ENCODE data around the gene PVRIG.
"Not testable (repeated sequence)": the region's sequence is repeated elsewhere in the genome, so short reads cannot be mapped to it uniquely, and the experiment has no call there.

PVRIG gene

DNA sequence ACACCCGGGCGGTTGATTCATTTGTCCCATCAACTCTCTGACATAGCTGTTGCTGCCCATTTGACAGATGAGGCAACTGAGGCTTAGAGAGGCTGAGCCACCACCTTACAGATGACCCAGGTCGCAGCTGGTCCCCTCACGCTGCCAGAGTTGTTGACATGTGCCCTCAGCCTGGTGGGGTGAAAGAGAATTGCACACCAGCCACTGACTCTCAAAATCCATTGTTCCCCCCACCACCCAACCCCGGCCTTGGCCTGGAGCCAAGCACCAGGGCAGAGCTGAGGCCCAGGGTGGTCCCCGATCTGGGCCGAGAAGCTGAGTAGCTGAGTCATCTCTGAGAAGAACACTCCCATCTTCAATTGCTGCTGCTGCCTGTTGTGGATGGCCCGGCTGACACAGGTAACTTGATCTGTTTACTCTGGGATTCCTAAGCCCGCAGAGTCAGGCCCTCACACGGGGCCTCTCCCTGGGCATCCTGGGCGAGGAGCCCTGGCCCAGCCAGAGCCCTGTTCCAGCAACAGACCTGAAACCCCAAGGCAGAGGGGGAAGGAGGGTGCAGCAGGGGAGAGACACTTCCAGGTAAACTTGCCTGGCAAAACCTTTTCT, 27.5 kb downstream of the PVRIG start:
- Mint-ChIP-seq H3K9me3 (no peaks in the 10 kb centered on the region), H3K27ac (peak overlapping the region; percentile 99), H3K27me3 (ENCODE audit: low read depth, poor library complexity) (peaks cover 8% of the 10 kb centered on the region), H3K36me3 (ENCODE audit: low read depth) (peaks cover 9% of the 10 kb centered on the region), H3K4me1 (peaks cover 48% of the 10 kb centered on the region), H3K4me3 (peak overlapping the region; percentile 65)
- peak; percentile 56 for DNase-seq
- TF ChIP-seq, protein P1, sequence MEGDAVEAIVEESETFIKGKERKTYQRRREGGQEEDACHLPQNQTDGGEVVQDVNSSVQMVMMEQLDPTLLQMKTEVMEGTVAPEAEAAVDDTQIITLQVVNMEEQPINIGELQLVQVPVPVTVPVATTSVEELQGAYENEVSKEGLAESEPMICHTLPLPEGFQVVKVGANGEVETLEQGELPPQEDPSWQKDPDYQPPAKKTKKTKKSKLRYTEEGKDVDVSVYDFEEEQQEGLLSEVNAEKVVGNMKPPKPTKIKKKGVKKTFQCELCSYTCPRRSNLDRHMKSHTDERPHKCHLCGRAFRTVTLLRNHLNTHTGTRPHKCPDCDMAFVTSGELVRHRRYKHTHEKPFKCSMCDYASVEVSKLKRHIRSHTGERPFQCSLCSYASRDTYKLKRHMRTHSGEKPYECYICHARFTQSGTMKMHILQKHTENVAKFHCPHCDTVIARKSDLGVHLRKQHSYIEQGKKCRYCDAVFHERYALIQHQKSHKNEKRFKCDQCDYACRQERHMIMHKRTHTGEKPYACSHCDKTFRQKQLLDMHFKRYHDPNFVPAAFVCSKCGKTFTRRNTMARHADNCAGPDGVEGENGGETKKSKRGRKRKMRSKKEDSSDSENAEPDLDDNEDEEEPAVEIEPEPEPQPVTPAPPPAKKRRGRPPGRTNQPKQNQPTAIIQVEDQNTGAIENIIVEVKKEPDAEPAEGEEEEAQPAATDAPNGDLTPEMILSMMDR (IDR thresholded peaks at IDR 0.05) = peak; percentile 23

DNA sequence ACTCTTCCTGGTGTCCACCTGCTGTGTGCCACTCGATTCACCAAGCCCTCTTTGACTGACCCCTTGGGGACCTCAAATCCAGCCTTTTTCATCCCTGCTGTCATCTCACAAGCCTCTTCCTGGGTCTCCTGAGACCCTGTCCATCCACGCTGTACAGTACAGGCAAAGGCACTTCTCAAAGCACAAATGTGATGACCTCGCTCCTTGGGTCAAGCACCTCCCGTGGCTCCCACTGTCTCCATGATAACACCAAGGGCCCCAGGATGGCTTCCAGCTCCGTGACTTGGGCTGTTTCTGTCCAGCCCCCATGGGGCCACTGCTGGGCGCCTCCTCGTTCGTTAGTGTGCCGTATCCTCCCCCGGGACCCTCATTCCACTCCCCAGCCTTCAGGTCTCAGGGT, 28.7 kb downstream of the PVRIG start:
- Mint-ChIP-seq H3K9me3 (no peaks in the 10 kb centered on the region), H3K27ac (no peak overlapping the region), H3K27me3 (ENCODE audit: low read depth, poor library complexity) (peaks cover 8% of the 10 kb centered on the region), H3K4me3 (no peak overlapping the region), H3K36me3 (ENCODE audit: low read depth) (peaks cover 9% of the 10 kb centered on the region), H3K4me1 (peaks cover 48% of the 10 kb centered on the region)
- no peak for DNase-seq
- TF ChIP-seq, protein P1 (IDR thresholded peaks at IDR 0.05) = no peak

DNA sequence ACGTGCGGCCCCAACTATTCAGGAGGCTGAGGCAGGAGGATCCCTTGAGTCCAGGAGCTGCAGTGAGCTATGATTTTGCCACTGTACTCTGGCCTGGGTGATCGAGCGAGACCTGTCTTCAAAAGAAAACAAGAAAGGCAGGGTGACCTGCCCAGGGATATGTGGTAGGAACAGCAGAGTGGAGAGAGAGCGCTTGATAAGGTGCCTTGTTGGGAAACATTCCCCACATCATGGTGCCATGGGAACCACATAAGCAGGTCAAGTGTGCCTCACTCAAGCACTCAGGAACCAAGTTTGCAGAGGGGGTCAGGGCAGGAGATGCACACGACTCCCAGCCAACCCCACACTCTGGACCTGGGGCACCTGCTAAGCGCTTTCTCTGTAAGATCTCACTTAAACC, 37.3 kb downstream of the PVRIG start:
- Mint-ChIP-seq H3K4me1 (no peaks in the 10 kb centered on the region), H3K9me3 (no peaks in the 10 kb centered on the region), H3K27me3 (ENCODE audit: low read depth, poor library complexity) (no peaks in the 10 kb centered on the region), H3K4me3 (no peak overlapping the region), H3K36me3 (ENCODE audit: low read depth) (peaks cover 9% of the 10 kb centered on the region), H3K27ac (no peak overlapping the region)
- TF ChIP-seq, protein P1 (IDR thresholded peaks at IDR 0.05) = no peak
- DNase-seq = no peak

DNA sequence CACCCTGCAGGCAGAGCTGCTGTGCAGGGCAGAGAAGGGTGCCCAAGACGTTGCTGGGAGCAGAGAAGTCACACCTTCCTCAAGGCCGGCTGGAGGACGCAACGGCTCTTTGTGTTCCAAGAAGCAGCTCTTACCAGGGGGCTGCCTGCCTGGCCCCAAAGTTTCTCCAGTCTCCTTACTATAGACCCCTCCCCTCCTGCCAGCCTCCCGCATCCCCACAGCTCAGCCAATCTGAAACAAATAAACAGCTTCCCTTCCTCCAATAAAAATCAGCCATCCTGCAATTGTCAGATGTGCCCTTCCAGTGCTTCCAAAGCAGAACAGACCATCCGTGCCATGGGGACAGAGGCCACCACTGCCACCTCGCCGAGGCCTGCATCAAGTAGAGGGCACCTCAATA, 40.2 kb downstream of the PVRIG start:
- not testable (repeated sequence) for H3K27ac Mint-ChIP-seq
- peaks cover 23% of the 10 kb centered on the region for H3K36me3 Mint-ChIP-seq (ENCODE audit: low read depth)

DNA sequence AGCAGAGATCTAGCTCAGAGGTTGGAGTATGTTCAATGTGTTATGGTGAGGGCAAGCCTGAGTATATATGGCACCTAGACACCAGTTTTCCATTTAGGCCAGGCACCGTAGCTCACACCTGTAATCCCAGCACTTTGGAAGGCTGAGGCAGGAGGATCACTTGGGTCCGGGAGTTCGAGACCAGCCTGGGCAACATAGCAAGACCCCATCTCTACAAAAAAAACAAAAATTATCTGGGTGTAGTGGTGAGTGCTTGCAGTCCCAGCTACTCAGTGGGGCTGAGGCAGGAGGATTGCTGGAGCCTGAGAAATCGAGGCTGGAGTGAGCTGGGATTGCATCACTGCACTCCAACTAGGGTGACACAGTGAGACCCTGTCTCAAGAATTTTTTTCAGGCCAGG, 43.1 kb downstream of the PVRIG start:
- peaks cover 17% of the 10 kb centered on the region for H3K4me1 Mint-ChIP-seq
- not testable (repeated sequence) for H3K4me3 Mint-ChIP-seq; H3K27me3 Mint-ChIP-seq (ENCODE audit: low read depth, poor library complexity); DNase-seq; H3K9me3 Mint-ChIP-seq; H3K27ac Mint-ChIP-seq
- peaks cover 15% of the 10 kb centered on the region for H3K36me3 Mint-ChIP-seq (ENCODE audit: low read depth)

More for the DNA sequence above, 40.2 kb downstream of the PVRIG start:
- not testable (repeated sequence) for H3K9me3 Mint-ChIP-seq; H3K27me3 Mint-ChIP-seq (ENCODE audit: low read depth, poor library complexity); H3K4me3 Mint-ChIP-seq; DNase-seq; H3K4me1 Mint-ChIP-seq

DNA sequence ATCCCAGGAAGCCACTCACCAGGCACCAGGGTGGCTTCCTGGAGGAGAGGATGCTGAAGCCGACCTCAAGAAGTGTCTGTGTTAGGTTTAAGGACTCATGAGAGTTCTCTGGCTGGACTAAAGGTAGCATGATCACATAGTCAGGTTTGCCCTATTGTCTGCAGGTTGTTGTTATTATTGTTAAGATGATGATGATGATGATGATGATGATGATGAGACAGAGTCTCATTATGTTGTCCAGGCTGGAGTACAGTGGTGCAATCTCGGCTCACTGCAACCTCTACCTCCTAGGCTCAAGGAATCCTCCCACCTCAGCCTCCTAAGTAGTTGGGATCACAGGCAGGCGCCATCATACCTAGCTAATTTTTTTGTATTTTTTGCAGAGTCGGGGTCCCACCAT, 44.5 kb downstream of the PVRIG start:
- H3K4me3 Mint-ChIP-seq; H3K27me3 Mint-ChIP-seq (ENCODE audit: low read depth, poor library complexity); DNase-seq; H3K27ac Mint-ChIP-seq; H3K9me3 Mint-ChIP-seq: not testable (repeated sequence)
- peaks cover 27% of the 10 kb centered on the region for H3K4me1 Mint-ChIP-seq
- H3K36me3 Mint-ChIP-seq (ENCODE audit: low read depth) = peaks cover 15% of the 10 kb centered on the region

DNA sequence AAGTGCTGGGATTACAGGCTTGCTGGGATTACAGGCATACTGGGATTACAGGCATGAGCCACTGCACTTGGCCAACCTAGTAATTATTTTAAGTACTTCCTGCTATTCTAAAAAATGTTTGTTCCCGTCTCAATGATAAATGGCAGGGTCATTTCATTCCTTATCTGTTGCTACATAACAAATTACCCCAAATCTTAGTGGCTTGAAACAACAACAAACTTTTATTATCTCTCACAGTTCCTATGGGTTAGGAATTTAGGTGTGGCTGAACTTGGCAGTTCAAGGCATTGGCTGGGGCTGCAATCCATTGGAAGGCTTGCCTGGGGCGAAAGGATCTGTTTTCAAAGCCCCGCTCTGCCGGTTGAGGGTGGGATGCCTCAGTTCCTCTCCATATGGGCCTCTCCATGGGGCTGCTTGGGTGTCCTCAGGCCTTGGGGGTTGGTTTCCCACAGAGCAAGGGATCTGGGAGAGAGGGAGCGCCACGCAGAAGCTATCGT, 45.0 kb downstream of the PVRIG start:
- DNase-seq; H3K9me3 Mint-ChIP-seq; H3K27ac Mint-ChIP-seq; H3K27me3 Mint-ChIP-seq (ENCODE audit: low read depth, poor library complexity); H3K4me3 Mint-ChIP-seq: not testable (repeated sequence)
- Mint-ChIP-seq H3K36me3 (ENCODE audit: low read depth) (peaks cover 15% of the 10 kb centered on the region), H3K4me1 (peaks cover 32% of the 10 kb centered on the region)

DNA sequence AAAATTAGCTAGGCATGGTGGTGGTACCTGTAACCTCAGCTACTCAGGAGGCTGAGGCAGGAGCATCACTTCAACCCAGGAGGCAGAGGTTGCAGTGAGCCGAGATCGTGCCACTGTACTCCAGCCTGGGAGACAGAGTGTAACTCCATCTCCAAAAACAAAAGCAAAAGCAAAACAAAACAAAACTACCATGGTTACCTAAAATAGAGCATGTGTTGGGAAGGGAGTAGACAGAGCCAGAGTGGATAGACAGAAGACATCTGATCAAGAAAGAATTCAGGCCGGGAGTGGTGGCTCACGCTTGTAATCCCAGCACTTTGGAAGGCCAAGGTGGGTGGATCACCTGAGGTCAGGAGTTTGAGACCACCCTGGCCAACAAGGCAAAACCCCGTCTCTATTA, 46.1 kb downstream of the PVRIG start:
- H3K4me3 Mint-ChIP-seq; H3K9me3 Mint-ChIP-seq; DNase-seq; H3K27me3 Mint-ChIP-seq (ENCODE audit: low read depth, poor library complexity): not testable (repeated sequence)
- H3K4me1 Mint-ChIP-seq = peaks cover 43% of the 10 kb centered on the region
- H3K27ac Mint-ChIP-seq = peak overlapping the region; percentile 78
- peaks cover 15% of the 10 kb centered on the region for H3K36me3 Mint-ChIP-seq (ENCODE audit: low read depth)
